Osteoblast (primary cell): ENCODE data around the gene TBATA. TPM values are rescaled to one million over a fixed set of nuclear protein-coding genes. Genes with fewer than 3 reads are reported as not detected.

ENCODE experiments used
- DNase-seq: peaks from one replicate; pipeline ENCODE4 v3.0.0; 2011; ENCODE audit warnings: low spot score, mixed read lengths; ENCODE audit not compliant: insufficient read length; ENCODE audit errors: missing footprints
- H2AFZ ChIP-seq: 2 replicates; pipeline ENCODE4 v1.6.0; 2011; ENCODE audit warnings: mild to moderate bottlenecking, low read length
- H3K27ac ChIP-seq: 2 replicates; pipeline ENCODE4 v1.5.1; 2011; ENCODE audit warnings: mild to moderate bottlenecking, low read depth, low read length, moderate library complexity
- H3K27me3 ChIP-seq: 2 replicates; pipeline ENCODE4 v1.6.0; 2012; ENCODE audit warnings: mild to moderate bottlenecking, control low read depth, inconsistent platforms, low read length, moderate library complexity; ENCODE audit not compliant: insufficient read depth
- H3K36me3 ChIP-seq: 2 replicates; pipeline ENCODE4 v1.5.1; 2011; ENCODE audit warnings: mild to moderate bottlenecking, low read length, control low read depth, moderate library complexity; ENCODE audit not compliant: insufficient read depth
- H3K4me1 ChIP-seq: 2 replicates; pipeline ENCODE4 v1.5.1; 2011; ENCODE audit warnings: mild to moderate bottlenecking, low read length, control low read depth, moderate library complexity; ENCODE audit not compliant: insufficient read depth
- H3K4me2 ChIP-seq: 2 replicates; pipeline ENCODE4 v1.6.0; 2011; ENCODE audit warnings: mild to moderate bottlenecking, low read length; ENCODE audit not compliant: insufficient read depth
- H3K4me3 ChIP-seq: fragments of 200-600 bp; sonication (generic); 3 replicates; pipeline ENCODE4 v1.5.1; 2012; ENCODE audit warnings: mild to moderate bottlenecking, low read length, inconsistent platforms; ENCODE audit not compliant: insufficient read depth
- H3K79me2 ChIP-seq: 2 replicates; pipeline ENCODE4 v1.6.0; 2012; ENCODE audit warnings: mild to moderate bottlenecking, low read length, control low read depth, inconsistent platforms; ENCODE audit not compliant: insufficient read depth
- H3K9me3 ChIP-seq: 2 replicates; pipeline ENCODE4 v1.5.1; 2011; ENCODE audit warnings: low read depth, low read length, control low read depth
- H4K20me1 ChIP-seq: 2 replicates; pipeline ENCODE4 v1.6.0; 2012; ENCODE audit warnings: mild to moderate bottlenecking, low read length, control low read depth; ENCODE audit not compliant: insufficient read depth
- total RNA-seq: library from RNA; depleted of rRNA; stranded (reverse); fragments of >200 nt; gene quantifications from 2 replicates; pipeline ENCODE4 v1.2.3, GENCODE V29; 2012
- TF ChIP-seq, protein P1 (sequence below): IDR thresholded peaks from 2 replicates; pipeline ENCODE4 v1.5.1; 2011; ENCODE audit warnings: mild to moderate bottlenecking, low read depth, low read length, moderate library complexity; ENCODE audit errors: extremely low read depth

TBATA gene
- total RNA-seq, 1 donor: not detected

DNA sequence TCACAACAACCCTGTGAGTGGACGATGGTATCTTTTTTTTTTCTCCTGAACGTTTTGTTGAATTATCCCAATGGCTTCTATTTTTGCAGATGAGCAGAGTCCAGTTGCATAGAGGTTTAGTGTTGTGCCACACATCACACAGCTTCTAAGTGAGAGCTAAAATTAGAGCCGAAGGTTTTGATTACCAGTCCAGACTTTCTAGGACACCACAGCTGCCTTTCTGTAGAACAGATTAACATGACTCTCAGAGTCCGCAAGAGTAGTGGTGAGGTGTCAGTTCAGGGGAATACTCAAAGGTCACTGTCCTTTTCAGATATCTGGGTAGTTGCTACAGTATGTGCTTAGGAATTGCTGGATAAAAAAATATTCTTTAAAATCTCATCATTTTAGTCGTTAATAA lies 44.4 kb upstream of the TBATA start:
- Histone ChIP-seq H3K4me1 (peaks cover 47% of the 10 kb centered on the region), H3K9me3 (no peaks in the 10 kb centered on the region), H3K36me3 (peaks cover 13% of the 10 kb centered on the region), H4K20me1 (no peaks in the 10 kb centered on the region), H3K27me3 (no peaks in the 10 kb centered on the region), H3K27ac (peak overlapping the region; percentile 15), H2AFZ (no peak overlapping the region), H3K79me2 (peaks cover 40% of the 10 kb centered on the region), H3K4me3 (no peak overlapping the region), H3K4me2 (no peak overlapping the region)
- DNase-seq: no peak
- TF ChIP-seq, protein P1, sequence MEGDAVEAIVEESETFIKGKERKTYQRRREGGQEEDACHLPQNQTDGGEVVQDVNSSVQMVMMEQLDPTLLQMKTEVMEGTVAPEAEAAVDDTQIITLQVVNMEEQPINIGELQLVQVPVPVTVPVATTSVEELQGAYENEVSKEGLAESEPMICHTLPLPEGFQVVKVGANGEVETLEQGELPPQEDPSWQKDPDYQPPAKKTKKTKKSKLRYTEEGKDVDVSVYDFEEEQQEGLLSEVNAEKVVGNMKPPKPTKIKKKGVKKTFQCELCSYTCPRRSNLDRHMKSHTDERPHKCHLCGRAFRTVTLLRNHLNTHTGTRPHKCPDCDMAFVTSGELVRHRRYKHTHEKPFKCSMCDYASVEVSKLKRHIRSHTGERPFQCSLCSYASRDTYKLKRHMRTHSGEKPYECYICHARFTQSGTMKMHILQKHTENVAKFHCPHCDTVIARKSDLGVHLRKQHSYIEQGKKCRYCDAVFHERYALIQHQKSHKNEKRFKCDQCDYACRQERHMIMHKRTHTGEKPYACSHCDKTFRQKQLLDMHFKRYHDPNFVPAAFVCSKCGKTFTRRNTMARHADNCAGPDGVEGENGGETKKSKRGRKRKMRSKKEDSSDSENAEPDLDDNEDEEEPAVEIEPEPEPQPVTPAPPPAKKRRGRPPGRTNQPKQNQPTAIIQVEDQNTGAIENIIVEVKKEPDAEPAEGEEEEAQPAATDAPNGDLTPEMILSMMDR: no peak

DNA sequence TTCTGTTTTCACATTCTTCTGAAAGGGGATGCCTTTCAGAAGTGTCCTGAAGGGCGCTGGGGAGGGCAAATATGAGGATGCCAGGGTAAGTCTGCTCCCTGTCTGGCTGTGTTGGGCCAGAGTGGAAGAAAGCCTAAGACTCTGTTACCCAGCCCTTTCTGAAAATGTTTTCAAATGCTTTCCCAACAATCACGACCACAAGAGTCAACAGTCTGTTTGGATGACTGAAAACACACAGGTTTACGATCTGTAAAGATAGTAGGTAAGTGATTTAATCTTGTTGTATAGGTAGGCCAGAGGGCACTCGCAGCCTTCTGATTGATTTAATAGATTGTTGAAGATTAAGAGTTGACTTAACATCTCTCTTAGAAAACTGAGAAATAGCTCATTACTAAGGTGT lies 43.7 kb upstream of the TBATA start:
- Histone ChIP-seq H3K4me1 (peaks cover 41% of the 10 kb centered on the region), H3K9me3 (no peaks in the 10 kb centered on the region), H4K20me1 (no peaks in the 10 kb centered on the region), H3K79me2 (peaks cover 34% of the 10 kb centered on the region), H3K27ac (no peak overlapping the region), H3K4me3 (no peak overlapping the region), H3K36me3 (peaks cover 13% of the 10 kb centered on the region), H3K27me3 (no peaks in the 10 kb centered on the region), H3K4me2 (no peak overlapping the region), H2AFZ (no peak overlapping the region)
- DNase-seq: no peak
- TF ChIP-seq, protein P1: no peak

DNA sequence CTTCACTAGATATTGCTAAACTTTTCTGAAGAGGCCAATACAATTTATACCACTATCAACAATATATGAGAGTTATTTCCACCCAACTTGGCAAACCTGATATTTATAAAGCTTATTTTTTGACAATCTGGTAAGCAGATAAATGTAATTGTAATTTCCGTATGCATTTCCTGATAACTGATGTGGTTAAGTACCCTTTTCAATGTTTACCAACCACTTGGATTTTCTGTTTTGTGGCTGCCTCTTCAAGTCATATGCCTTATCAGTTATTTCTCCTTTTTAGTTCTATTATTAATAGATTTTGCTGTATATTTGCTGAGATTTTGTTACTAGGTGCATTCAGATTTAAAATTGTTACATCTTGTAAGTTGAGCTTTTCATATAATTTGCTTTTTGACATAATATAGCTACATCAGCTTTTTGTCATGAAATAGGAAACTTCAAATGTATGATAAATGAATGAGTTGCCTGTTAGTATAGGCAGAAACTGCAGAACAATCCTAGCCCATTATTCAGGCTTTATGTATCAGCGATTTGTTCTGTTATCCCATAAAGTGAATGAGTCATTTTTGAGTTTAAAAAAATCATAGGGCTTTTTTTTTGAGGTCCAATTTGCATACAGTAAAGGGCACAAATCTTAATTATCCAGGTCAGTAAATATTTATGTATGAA lies 42.0 kb upstream of the TBATA start:
- Histone ChIP-seq H2AFZ (no peak overlapping the region), H3K79me2 (peaks cover 36% of the 10 kb centered on the region), H3K4me1 (peaks cover 25% of the 10 kb centered on the region), H3K9me3 (no peaks in the 10 kb centered on the region), H4K20me1 (no peaks in the 10 kb centered on the region), H3K27me3 (no peaks in the 10 kb centered on the region), H3K27ac (peak overlapping the region; percentile 32), H3K36me3 (peaks cover 13% of the 10 kb centered on the region), H3K4me2 (no peak overlapping the region), H3K4me3 (no peak overlapping the region)
- TF ChIP-seq, protein P1: no peak
- no peak for DNase-seq

DNA sequence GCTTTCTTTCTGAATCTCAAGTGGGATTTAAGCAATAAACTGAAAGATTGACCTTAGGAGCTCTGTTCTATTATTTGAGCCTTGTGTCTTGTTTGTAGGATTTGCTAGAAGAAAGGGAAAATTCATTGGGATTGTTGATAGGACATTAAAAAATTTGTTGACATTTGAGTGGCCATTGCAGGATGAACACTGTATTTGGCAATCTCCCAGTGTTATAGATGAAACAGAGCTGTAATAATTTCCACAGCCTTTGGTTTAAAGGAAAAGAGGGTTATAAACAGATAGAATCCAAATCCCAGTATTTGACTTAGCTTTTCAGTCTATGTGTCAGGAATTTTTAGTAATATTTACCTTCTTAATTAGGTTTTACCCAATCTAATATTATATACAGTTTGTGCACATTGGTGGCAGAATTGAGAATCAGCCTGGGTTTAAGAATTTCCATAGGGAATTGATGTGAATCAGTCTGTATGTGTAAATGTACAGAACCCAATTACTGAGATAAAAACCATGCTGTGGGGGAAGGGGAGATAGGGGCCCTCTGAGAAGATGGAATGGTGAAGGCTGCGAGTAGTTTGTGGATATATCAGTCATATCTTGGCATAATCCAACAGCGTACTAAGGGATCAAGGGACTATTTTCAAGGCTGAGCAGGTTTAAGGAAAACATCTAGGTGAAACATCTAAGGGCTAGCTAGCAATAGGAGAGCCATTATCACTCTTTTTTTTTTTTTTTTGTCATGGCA lies 37.1 kb upstream of the TBATA start:
- Histone ChIP-seq H2AFZ (no peak overlapping the region), H3K4me3 (no peak overlapping the region), H3K36me3 (peaks cover 39% of the 10 kb centered on the region), H3K79me2 (peaks cover 49% of the 10 kb centered on the region), H3K27me3 (no peaks in the 10 kb centered on the region), H4K20me1 (peaks cover 8% of the 10 kb centered on the region), H3K9me3 (no peaks in the 10 kb centered on the region), H3K4me2 (no peak overlapping the region), H3K27ac (no peak overlapping the region), H3K4me1 (peaks cover 6% of the 10 kb centered on the region)
- no peak for DNase-seq
- TF ChIP-seq, protein P1: no peak
